ENCODE results near the gene PDE2A.

DNA sequence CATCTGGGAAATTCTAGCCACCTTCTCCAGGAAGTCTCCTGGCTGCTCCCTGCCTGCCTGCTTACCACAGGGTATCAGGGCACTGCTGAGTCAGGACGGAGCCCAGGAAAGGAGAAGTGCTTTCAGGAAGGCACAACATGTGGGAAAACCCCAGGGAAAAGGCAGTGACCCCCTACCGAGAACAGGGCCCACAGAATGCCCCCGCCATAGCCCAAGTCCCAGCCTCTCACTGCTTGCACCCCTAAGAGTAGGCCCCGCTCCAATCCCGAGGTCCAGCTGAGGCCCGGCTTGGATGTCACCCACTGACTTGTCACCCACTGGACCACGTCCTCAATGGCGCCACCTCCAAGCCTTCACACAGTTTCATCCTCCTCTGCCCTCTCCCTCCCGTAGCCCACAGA, 43.9 kb upstream of the PDE2A start:
- TF ChIP-seq, protein P1, sequence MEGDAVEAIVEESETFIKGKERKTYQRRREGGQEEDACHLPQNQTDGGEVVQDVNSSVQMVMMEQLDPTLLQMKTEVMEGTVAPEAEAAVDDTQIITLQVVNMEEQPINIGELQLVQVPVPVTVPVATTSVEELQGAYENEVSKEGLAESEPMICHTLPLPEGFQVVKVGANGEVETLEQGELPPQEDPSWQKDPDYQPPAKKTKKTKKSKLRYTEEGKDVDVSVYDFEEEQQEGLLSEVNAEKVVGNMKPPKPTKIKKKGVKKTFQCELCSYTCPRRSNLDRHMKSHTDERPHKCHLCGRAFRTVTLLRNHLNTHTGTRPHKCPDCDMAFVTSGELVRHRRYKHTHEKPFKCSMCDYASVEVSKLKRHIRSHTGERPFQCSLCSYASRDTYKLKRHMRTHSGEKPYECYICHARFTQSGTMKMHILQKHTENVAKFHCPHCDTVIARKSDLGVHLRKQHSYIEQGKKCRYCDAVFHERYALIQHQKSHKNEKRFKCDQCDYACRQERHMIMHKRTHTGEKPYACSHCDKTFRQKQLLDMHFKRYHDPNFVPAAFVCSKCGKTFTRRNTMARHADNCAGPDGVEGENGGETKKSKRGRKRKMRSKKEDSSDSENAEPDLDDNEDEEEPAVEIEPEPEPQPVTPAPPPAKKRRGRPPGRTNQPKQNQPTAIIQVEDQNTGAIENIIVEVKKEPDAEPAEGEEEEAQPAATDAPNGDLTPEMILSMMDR (IDR thresholded peaks at IDR 0.05; ENCODE audit: low read depth, low read length) = no peak
- no peak for TF ChIP-seq EZH2phosphoT487 (IDR thresholded peaks at IDR 0.05; ENCODE audit: low read depth)
